Left colon (tissue), 2 donors: ENCODE results near the gene CCBE1. TPM values are rescaled to one million over a fixed set of nuclear protein-coding genes. Genes with fewer than 3 reads are reported as not detected.

Source experiments
- ATAC-seq: fragments of 200-7000 bp; cut with Tn5 transposase; one replicate; pipeline ENCODE4 v1.9.1; 2020; ENCODE audit warnings: mild to moderate bottlenecking, moderate library complexity
- DNase-seq, 2 donors: peaks; one replicate each; pipeline ENCODE4 v3.0.0-alpha.2; 2020
- intact Hi-C, 2 donors: fragments of 100-400 bp; cut with DNase I in 1 of 2; cut with micrococcal nuclease in 1 of 2; formaldehyde crosslinking; loops; one replicate each; pipeline versions ENCODE4 v1.11.2 to v1.14.0; 2022; cut with DNase I, micrococcal nuclease
- total RNA-seq, 2 donors: library from RNA; stranded (reverse); fragmentation: NEBNext Ultra II Directional; extraction: Animal tissue kit (Norgen Biotek cat#: 25700); gene quantifications; one replicate each; pipeline ENCODE4 v1.2.1, GENCODE V29; 2021
- donor health status: DM: no; HTN: no; CAD: no.
- donor health status: DM: yes; HTN: yes; CAD: no.

The CCBE1 gene
- total RNA-seq, 2 donors from 2014 or later = 0.31 to 8.0 TPM

DNA sequence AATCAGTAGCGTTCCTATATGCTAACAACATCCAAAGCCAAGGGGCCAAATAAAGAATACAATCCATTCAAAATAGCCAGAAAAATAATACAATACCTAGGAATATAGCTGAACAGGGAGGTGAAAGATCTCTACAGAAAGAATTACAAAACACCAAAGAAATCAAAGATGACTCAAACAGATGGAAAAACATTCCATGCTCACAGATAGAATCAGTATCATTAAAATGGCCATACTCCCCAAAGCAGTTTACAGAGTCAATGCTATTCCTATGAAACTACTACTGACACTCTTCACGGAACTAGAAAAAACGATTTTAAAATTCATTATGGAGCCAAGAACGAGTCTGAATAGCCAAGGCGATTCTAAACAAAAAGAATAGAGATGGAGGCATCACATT is 57.4 kb downstream of the CCBE1 start:
- ATAC-seq (no peak), DNase-seq (no peak)
- intact Hi-C loops = no loop called here

DNA sequence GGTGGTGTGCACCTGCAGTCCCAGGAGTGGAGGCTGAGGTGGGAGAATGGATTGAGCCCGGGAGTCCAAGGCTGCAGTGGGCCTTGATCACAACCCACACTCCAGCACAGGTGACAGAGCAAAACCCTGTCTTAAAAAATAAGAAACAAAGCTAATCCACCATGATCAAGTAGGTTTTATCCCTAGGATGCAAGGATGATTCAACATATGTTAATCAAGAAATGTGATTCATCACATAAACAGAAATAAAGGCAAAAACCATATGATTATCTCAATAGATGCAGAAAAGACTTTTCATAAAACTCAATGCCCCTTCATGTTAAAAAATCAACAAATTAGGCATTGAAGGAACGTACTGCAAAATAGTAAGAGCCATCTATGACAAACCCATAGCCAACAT is 58.1 kb downstream of the CCBE1 start:
- DNase-seq (no peak), ATAC-seq (no peak)
- intact Hi-C loops = no loop called here

DNA sequence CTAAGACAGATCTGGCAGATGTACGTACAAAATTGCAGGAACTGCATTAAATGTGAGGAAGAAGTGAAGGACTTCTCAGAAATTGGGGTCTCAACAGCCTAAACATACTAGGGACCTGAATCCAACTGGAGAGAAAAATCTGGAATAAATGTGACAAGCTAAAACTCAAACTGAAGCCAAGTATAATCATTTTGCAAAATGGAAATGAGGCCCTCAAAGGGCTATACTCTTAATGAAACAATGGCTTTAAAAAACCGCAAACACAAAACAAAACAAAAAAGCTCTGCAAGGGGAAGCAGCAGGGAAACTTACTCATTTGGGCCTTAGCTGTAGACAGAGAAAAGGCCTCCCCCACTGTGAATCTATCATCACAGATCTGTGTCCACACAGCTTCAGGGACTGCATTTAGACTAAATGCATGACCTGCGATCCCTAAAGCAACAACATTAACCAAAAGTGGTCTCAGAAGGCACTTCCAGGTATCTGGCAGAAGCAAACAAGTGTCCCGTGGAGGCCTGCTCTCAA is 63.2 kb downstream of the CCBE1 start:
- intact Hi-C loops = loop anchor here in 1 of 2 donors (5.0 kb wide), 1 partner anchor 188 kb away; no protein-coding TSS in a partner anchor
- no peak for DNase-seq
- ATAC-seq = no peak

DNA sequence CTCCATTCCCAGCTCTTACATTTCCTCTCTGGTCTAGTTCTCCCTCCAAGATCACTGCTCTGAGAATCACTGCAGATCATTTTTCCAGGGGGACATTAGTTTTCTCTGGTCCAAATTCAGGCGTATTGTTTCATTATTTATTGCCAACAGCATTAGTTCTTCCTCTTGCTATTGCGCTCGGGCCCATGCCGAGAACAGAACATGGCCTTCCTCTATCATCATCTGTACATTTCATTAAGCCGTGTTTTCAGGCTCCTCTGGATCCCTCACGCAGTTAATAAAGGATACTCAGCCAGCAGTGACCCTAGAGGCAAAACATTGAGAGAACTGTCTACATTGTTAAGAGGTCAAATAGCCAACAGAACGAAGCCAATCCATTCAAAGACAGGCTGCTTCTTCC is 63.9 kb downstream of the CCBE1 start:
- intact Hi-C loops = loop anchor here in 1 of 2 donors (5.0 kb wide), 1 partner anchor 189 kb away; no protein-coding TSS in a partner anchor
- DNase-seq = no peak
- ATAC-seq = no peak

DNA sequence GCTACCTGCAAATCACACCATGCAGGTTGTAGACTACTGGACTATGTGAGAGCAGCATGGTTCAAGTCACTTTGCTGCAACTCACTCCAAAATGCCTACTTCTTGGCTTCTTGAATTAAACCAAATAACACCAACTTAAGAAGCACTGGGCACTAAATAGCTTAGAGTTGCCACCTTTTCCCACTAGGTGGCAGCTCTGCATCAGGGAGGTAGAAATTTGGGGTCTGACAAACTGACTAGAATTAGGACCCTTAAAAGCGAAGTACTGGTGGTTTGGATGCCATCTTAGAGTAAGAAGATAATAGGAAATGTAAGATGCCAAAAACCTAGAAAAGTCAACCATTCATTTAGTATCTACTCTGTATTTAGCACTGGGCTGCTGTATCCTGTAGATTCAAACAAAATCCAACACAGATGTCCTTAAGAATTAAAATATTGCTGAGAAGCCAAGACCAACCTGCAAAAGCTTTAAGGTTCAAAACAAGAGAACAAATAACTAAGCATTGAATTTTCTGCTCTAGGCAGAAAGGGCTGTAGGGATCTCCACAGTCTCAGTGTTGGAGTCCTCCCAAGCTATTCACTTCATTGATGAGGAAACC is 65.5 kb downstream of the CCBE1 start:
- intact Hi-C loops = loop anchor here in 1 of 2 donors (5.0 kb wide), 1 partner anchor 191 kb away; no protein-coding TSS in a partner anchor
- ATAC-seq (no peak), DNase-seq (no peak)

DNA sequence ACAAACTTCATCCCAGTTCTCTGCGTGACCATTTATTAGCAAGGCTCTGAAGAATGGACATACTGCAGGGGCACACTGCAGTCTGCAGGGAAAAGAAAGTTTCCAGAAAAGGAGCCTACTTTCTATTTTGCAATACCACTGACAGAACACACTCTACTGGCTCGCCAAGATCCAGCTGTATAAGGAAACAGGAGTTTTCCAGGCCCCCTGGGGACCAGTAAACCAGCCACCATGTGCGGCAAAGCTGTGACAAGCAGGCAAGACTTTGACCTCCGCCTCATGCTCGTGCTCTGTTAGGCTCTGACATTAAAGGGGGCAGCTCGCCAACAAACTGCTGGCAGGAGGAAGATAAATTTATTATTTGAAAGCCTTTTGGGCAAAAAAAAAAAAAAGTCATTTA is 67.3 kb downstream of the CCBE1 start:
- intact Hi-C loops = loop anchor here in 1 of 2 donors (5.0 to 10.0 kb wide), 2 partner anchors 125 to 192 kb away; no protein-coding TSS in a partner anchor
- ATAC-seq (no peak), DNase-seq (no peak)

DNA sequence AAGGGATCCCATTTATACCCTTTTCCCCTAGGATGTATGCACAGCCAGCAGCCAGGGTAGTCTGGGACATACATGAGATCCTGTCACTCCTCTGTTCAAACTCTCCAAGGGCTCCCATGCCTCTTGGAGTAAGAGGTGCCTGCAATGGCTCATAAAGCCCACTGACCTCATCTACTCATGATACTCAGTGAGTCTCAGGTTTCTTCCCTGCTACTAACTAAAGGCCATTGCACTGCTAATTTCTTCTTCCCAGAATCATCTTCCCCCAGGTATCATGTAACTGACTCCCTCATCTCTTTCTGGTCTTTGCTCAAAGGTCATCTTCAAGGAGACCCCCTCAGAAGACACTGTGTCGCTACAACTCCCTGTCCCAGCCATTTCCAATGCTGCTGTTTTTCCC is 68.2 kb downstream of the CCBE1 start:
- ATAC-seq (no peak), DNase-seq (no peak)
- intact Hi-C loops = loop anchor here in 1 of 2 donors (10.0 kb wide), 1 partner anchor 124 kb away; no protein-coding TSS in a partner anchor

DNA sequence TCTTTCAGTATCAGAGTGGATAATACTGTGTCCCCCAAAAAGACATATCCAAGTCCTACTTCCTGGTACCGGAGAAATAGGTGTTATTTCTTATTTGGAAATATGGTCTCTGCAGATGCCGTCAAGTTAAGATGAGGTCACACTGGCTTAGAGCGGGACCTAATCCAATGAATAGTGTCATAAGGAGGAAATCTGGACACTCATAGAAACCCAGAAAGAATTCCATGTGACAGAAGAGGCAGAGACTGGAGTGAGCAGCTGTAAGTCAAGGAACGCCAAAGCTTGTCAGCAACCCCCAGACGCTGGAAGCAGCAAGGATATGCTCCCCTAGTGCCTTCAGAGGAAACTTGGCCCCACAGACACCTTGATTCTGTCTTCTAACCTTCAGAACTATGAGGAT is 69.8 kb downstream of the CCBE1 start:
- intact Hi-C loops = loop anchor here in 1 of 2 donors (10.0 kb wide), 1 partner anchor 123 kb away; no protein-coding TSS in a partner anchor
- DNase-seq = no peak
- no peak for ATAC-seq

DNA sequence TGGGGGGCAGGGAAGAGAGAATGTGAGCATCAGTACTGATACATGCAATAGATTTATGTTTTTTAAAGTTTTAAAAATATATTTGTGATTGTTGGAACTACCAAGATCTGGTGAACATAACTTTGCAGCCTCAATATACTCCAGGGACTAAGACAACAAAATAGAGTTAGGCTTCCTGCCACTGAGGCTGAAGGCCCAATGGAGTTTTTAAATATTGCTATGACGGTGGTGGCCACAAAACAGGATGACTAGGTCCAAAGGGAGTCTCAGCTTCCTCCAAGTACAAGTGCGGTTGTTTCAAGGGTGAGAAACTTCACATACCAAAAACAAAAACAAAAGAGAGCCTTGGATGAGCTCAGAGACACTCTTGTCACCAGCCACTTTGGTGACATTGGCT is 72.9 kb downstream of the CCBE1 start:
- ATAC-seq (no peak), DNase-seq (no peak)
- intact Hi-C loops = loop anchor here in 1 of 2 donors (10.0 kb wide), 1 partner anchor 120 kb away; no protein-coding TSS in a partner anchor

DNA sequence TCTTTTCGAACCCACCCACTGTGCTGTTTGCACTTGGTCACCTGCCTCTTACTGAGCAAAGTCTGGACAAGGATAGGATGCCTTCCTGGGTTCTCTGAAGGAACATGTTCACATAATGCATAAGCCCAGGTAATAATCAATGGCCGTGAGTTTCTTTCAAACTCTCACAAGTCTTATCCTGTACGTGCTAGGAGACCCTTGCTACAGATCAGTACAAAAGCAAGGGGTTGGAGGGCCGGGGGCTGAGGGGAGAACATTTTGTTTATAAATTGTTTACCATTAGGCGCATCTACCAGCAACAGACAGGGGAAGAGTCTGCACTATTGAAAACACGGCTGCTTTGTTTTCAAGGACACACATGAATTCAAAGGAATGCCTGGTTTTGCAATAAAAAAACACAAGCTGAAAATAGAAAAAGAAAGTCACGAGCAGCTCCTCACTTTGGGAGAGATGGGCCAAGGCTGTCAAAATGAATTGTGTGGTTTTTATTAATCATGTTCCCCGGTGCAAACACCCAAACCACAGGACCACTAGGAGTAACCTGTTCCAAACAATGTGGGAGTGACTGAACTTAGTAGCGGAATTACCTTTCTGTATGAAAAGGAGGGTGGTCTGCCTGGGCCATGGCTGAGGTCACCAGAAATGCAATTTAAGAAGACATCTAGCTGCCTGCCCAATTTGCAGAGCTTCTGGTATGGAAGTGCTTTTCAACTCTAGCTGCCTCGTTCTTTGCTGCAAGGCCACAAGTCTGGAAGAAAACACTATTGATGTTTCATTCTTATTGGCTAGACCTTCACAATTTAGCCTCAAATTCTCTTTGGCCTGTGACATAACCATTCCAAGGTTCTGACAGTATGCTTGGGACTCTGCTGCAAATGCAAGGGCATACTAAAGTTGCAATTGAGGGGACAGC is 73.5 kb downstream of the CCBE1 start:
- no peak for ATAC-seq

DNA sequence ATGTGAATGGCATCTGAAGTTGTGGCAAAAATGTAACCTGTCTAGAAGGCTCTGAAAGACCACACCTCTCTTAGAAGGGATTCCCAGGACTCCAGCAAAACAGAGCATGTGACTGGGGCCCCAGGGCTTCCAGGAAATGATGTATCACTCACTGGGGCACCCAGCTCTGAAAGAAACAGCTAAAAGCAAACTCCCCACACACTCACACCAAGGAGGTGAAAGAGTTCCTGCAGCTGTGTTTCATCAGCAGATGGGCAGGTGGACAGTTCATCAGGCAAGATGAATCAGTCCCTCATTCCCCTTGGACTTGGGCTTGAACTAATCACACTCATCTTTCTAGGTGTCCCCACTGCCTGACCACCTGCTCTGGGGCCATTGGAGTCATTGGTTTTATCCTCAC is 76.2 kb downstream of the CCBE1 start:
- DNase-seq (no peak), ATAC-seq (no peak)
- intact Hi-C loops = loop anchor here in 1 of 2 donors (10.0 kb wide), 1 partner anchor 116 kb away; no protein-coding TSS in a partner anchor

More for the DNA sequence above, 73.5 kb downstream of the CCBE1 start:
- intact Hi-C loops = loop anchor here in 1 of 2 donors (10.0 kb wide), 1 partner anchor 119 kb away; no protein-coding TSS in a partner anchor
- DNase-seq = no peak

DNA sequence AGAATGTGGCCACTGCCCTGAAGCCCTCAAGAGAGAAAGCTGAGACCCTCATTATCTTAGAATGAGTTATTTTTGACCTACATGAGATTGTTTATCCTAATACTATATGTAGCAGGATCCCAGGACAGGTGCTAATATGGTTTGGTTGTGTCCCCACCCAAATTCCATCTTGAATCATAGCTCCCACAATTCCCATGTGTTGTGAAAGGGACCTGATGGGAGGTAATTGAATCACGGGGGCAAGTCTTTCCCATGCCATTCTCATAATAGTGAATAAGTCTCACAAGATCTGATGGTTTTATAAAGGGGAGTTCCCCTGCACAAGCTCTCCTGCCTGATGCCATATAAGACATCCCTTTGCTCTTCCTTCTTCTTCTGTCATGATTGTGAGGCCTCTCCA is 76.8 kb downstream of the CCBE1 start:
- intact Hi-C loops = loop anchor here in 1 of 2 donors (10.0 kb wide), 1 partner anchor 116 kb away; no protein-coding TSS in a partner anchor
- ATAC-seq (no peak), DNase-seq (no peak)

DNA sequence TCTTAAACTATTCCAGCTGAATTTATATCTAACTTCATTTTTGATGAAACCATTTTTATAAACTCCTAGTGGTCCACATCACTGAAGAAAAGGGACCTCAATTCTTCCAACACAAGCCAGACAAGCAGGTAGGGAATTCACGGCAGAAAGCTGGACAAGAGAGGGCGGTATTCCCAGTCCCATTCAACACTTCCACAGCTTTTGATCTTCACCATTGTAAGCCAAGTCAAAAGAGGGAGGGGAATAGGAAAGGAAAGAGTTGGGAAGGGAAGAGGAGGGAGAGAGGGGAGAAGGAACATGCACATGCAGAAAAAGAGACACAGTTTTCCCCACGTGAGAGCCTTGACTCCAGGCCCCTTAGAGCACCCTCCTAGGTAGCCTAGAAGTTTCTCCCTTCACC is 77.4 kb downstream of the CCBE1 start:
- no peak for DNase-seq
- no peak for ATAC-seq
- intact Hi-C loops = loop anchor here in 1 of 2 donors (10.0 kb wide), 1 partner anchor 115 kb away; no protein-coding TSS in a partner anchor

DNA sequence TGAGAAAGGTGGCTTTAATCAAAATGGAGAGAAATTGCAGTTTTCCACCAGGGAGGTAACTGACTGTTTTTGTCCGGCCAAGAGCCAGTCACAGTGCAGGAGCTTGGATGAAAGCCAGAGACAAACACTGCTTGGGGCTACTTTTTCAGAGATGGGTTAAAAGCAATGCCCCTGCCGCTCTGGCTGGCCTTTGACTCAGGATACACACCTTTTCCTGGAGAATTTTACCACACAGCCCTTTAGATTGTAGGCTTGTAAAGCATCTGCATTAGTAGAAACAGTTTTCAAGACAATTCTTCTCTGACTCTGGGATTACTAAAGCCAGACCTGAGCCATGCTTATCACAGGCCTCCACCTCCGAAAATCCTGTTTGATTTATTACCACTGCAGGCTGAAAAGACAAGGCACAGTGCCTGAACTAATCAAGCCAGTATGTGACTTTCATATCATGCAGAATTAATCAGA is 79.7 kb downstream of the CCBE1 start:
- no peak for DNase-seq
- no peak for ATAC-seq
- intact Hi-C loops = no loop called here

DNA sequence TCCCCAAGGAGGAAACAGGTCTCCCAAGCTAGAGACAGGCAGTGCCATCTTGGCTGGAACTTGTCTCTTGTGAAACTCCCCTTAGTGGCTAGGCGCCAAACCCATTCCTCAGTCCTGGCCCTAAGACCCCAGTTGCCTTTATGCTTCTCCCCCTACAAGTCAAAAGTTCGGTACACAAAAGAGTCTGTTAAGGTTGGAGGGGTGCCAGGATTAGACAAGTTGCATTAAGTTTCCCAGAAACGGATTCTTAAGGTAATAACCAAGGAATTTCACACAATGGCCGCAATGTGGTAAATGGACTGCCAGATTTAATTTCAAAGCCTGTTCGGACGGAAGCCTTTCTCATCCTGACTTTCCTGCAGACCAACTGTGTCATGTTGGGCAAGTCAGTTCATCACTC is 80.7 kb downstream of the CCBE1 start:
- intact Hi-C loops = no loop called here
- DNase-seq (no peak), ATAC-seq (no peak)

DNA sequence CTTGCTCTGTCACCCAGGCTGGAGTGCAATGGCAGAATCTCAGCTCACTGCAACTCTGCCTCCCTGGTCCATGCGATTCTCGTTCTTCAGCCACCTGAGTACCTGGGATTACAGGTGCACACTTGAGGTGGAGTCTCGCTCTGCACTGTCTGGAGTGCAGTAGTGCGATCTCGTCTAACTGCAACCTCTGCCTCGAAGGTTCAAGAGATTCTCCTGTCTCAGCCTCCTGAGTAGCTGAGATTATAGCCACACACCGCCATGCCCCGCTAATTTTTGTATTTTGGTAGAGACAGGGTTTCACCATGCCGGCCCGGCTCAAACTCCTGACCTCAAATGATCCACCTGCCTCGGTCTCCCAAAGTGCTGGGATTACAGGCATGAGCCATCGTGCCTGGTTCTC is 83.3 kb downstream of the CCBE1 start:
- DNase-seq (no peak), ATAC-seq (no peak)
- intact Hi-C loops = no loop called here

DNA sequence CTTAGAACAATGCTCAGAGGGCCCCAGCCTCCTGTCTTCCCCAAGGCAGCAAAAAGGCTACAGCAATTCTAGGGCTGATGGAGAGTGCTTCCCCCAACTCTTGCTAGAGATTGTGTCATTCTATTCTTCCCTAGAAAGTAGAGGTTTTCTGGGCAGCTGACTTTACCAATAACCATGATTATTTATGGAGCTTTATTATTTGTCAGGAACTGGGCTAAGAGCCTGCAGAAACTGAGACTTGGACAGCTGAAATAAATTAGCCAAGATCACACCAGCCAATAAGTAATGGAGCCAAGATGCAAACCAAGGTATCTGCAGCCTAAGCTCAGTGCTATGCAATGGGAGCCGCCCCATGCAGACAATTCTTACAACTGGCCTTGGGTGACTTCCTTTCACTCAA is 84.8 kb downstream of the CCBE1 start:
- intact Hi-C loops = no loop called here
- ATAC-seq (no peak), DNase-seq (no peak)

DNA sequence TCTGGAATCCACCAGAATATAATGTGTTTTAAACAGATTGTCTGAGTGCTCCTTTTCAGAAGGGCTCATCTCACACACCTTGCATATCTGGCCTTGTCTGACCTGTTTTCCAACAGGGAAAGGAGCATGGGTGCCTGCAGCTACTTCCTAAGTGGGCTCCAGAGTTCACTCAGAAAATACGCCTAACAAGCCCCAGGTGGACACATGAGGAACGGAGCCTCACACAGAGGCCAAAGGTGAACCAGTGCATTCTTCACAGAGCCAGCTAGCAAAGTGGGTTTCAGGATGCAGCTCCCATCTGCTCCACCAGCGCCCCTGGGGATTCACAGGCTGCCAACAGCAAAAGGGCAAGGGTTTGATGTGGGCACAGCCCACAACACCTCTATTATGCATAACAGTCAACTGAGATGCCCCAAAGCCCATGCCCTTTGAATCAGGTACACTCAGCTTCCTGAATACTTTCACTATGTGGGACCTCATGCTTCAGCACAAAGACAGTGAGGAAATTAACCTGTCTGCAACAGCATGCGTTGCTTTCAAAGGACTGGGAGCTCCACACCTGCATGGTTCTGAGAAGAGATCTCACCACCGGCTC is 86.6 kb downstream of the CCBE1 start:
- intact Hi-C loops = no loop called here
- DNase-seq (no peak), ATAC-seq (no peak)

DNA sequence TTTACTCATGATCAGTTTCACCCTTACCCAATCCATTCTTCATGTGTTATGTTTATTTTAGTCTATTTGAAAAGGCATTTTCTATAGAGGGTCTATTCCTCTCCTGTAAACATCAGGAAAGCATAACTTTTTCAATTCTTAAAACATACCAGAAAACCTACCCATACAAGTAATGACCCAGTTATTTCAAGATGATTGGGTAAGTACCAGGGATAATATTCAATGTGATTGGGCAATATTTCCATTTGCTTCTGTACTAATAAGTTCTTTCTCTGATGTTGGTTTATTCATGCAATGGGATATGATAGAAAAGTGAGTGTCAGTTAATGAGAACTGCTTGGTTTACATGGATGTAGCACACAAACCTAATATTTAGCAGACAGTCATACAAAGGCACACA is 87.6 kb downstream of the CCBE1 start:
- no peak for ATAC-seq
- no peak for DNase-seq
- intact Hi-C loops = no loop called here
